Upper lobe of right lung (tissue), 1 donor: ENCODE results near the gene SGK1. TPM values are rescaled to one million over a fixed set of nuclear protein-coding genes. Genes with fewer than 3 reads are reported as not detected.

Source experiments
- ATAC-seq: fragments of 200-7000 bp; cut with Tn5 transposase; one replicate; pipeline ENCODE4 v1.9.1; 2020; ENCODE audit warnings: mild to moderate bottlenecking, moderate library complexity
- DNase-seq: peaks from one replicate; pipeline ENCODE4 v3.0.0-alpha.2; 2020
- H3K27ac ChIP-seq: fragments of 200-600 bp; one replicate; pipeline ENCODE4 v1.8.0; 2022
- H3K27me3 ChIP-seq: fragments of 200-600 bp; one replicate; pipeline ENCODE4 v1.8.0; 2022; ENCODE audit warnings: mild to moderate bottlenecking
- H3K36me3 ChIP-seq: fragments of 200-600 bp; one replicate; pipeline ENCODE4 v1.8.0; 2022
- H3K4me1 ChIP-seq: fragments of 200-600 bp; one replicate; pipeline ENCODE4 v1.8.0; 2022
- H3K4me3 ChIP-seq: fragments of 200-600 bp; one replicate; pipeline ENCODE4 v1.8.0; 2022; ENCODE audit warnings: mild to moderate bottlenecking
- H3K9me3 ChIP-seq: fragments of 200-600 bp; one replicate; pipeline ENCODE4 v1.8.0; 2022
- CTCF ChIP-seq: fragments of 200-600 bp; IDR thresholded peaks from one replicate; pipeline ENCODE4 v1.8.0; 2022; ENCODE audit warnings: antibody characterized with exemption
- intact Hi-C: fragments of 100-400 bp; cut with DNase I; formaldehyde crosslinking; loops from one replicate; pipeline ENCODE4 v1.11.0; 2022
- total RNA-seq: library from RNA; stranded (reverse); fragmentation: NEBNext Ultra II Directional; extraction: Animal tissue kit (Norgen Biotek cat#: 25700); gene quantifications from one replicate; pipeline ENCODE4 v1.2.1, GENCODE V29; 2021
- donor health status: DM: no; HTN: yes; CAD: no; lungs with severe emphysema.

SGK1 gene
- total RNA-seq, 1 donor from 2014 or later: 204 TPM

- no peak overlapping the region for H3K27ac ChIP-seq
- DNase-seq (no peak), ATAC-seq (no peak)
- intact Hi-C loops: no loop called here
- TF ChIP-seq CTCF: no peak
- no peaks in the 10 kb centered on the region for H3K9me3 ChIP-seq
- no peaks in the 10 kb centered on the region for H3K36me3 ChIP-seq
- H3K27me3 ChIP-seq: no peaks in the 10 kb centered on the region
- no peak overlapping the region for H3K4me3 ChIP-seq
- no peaks in the 10 kb centered on the region for H3K4me1 ChIP-seq
Observed at GRCh38 chr6:134346932-134347545, 29.1 kb upstream of the SGK1 start.

GRCh38 chr6:134345789-134346188 lies 27.9 kb upstream of the SGK1 start:
- intact Hi-C loops: no loop called here
- DNase-seq (no peak), ATAC-seq (peak; percentile 52)
- TF ChIP-seq CTCF: no peak
- Histone ChIP-seq H3K27ac (peak overlapping the region; percentile 20), H3K36me3 (no peaks in the 10 kb centered on the region), H3K4me1 (no peaks in the 10 kb centered on the region), H3K4me3 (no peak overlapping the region), H3K27me3 (no peaks in the 10 kb centered on the region), H3K9me3 (no peaks in the 10 kb centered on the region)

GRCh38 chr6:134343066-134343465 lies 25.2 kb upstream of the SGK1 start:
- no peaks in the 10 kb centered on the region for H3K9me3 ChIP-seq
- DNase-seq (no peak), ATAC-seq (no peak)
- H3K27ac ChIP-seq: no peak overlapping the region
- TF ChIP-seq CTCF: no peak
- no peaks in the 10 kb centered on the region for H3K36me3 ChIP-seq
- no peak overlapping the region for H3K4me3 ChIP-seq
- H3K4me1 ChIP-seq: no peaks in the 10 kb centered on the region
- H3K27me3 ChIP-seq: no peaks in the 10 kb centered on the region
- intact Hi-C loops: no loop called here

GRCh38 chr6:134341999-134342567 lies 24.2 kb upstream of the SGK1 start:
- no peak for TF ChIP-seq CTCF
- no peak for DNase-seq
- ATAC-seq: no peak

GRCh38 chr6:134340179-134340975 lies 22.5 kb upstream of the SGK1 start:
- no peak overlapping the region for H3K27ac ChIP-seq

More at GRCh38 chr6:134341999-134342567, 24.2 kb upstream of the SGK1 start:
- intact Hi-C loops: no loop called here
- Histone ChIP-seq H3K9me3 (no peaks in the 10 kb centered on the region), H3K36me3 (no peaks in the 10 kb centered on the region), H3K27me3 (no peaks in the 10 kb centered on the region), H3K27ac (no peak overlapping the region), H3K4me3 (no peak overlapping the region), H3K4me1 (no peaks in the 10 kb centered on the region)

More at GRCh38 chr6:134340179-134340975, 22.5 kb upstream of the SGK1 start:
- Histone ChIP-seq H3K9me3 (no peaks in the 10 kb centered on the region), H3K36me3 (no peaks in the 10 kb centered on the region), H3K4me1 (no peaks in the 10 kb centered on the region), H3K4me3 (no peak overlapping the region), H3K27me3 (no peaks in the 10 kb centered on the region)
- no peak for DNase-seq
- intact Hi-C loops: no loop called here
- TF ChIP-seq CTCF: no peak
- peak; percentile 41 for ATAC-seq
